Activated gamma-delta T cell treated with Interleukin-2 at 50 U/mL for 16 hours (primary cell): ENCODE data around the gene AAMDC.
"Not testable (repeated sequence)": the region's sequence is repeated elsewhere in the genome, so short reads cannot be mapped to it uniquely, and the experiment has no call there.

Experiments used
- DNase-seq: peaks from one replicate; pipeline ENCODE4 v3.0.0-alpha.2; 2020

The AAMDC gene

GRCh38 chr11:77822126-77822525 lies 1.2 kb downstream of the AAMDC start:
- DNase-seq, result not testable (repeated sequence)

GRCh38 chr11:77823775-77824174 lies 2.8 kb downstream of the AAMDC start:
- DNase-seq, result no peak

GRCh38 chr11:77828926-77829325 lies 8.0 kb downstream of the AAMDC start:
- no peak for DNase-seq

- DNase-seq, result no peak
These were observed 12.4 kb downstream of the AAMDC start for GRCh38 chr11:77833302-77833701.

GRCh38 chr11:77842441-77843121 lies 21.6 kb downstream of the AAMDC start:
- DNase-seq, result no peak

- DNase-seq, result not testable (repeated sequence)
These were observed 22.8 kb downstream of the AAMDC start for GRCh38 chr11:77843700-77844099.

GRCh38 chr11:77851503-77851902 lies 30.6 kb downstream of the AAMDC start:
- DNase-seq, result no peak

GRCh38 chr11:77854838-77855237 lies 33.9 kb downstream of the AAMDC start:
- DNase-seq, result no peak

- not testable (repeated sequence) for DNase-seq
These were observed 37.0 kb downstream of the AAMDC start for GRCh38 chr11:77857906-77858457.

GRCh38 chr11:77861444-77861843 lies 40.5 kb downstream of the AAMDC start:
- not testable (repeated sequence) for DNase-seq

- DNase-seq, result no peak
These were observed 44.9 kb downstream of the AAMDC start for GRCh38 chr11:77865805-77866204.

- no peak for DNase-seq
These were observed 45.4 kb downstream of the AAMDC start for GRCh38 chr11:77866336-77866735.

GRCh38 chr11:77868744-77869143 lies 47.8 kb downstream of the AAMDC start:
- no peak for DNase-seq

GRCh38 chr11:77871855-77872254 lies 50.9 kb downstream of the AAMDC start:
- DNase-seq, result no peak

GRCh38 chr11:77873345-77873744 lies 52.4 kb downstream of the AAMDC start:
- DNase-seq, result no peak

GRCh38 chr11:77874206-77874605 lies 53.3 kb downstream of the AAMDC start:
- DNase-seq, result no peak

- no peak for DNase-seq
These were observed 55.1 kb downstream of the AAMDC start for GRCh38 chr11:77876045-77876444.

GRCh38 chr11:77878247-77878646 lies 57.3 kb downstream of the AAMDC start:
- not testable (repeated sequence) for DNase-seq

- no peak for DNase-seq
These were observed 58.3 kb downstream of the AAMDC start for GRCh38 chr11:77879218-77879617.

- no peak for DNase-seq
These were observed 61.5 kb downstream of the AAMDC start for GRCh38 chr11:77882396-77882795.

GRCh38 chr11:77883775-77884174 lies 62.8 kb downstream of the AAMDC start:
- no peak for DNase-seq

- no peak for DNase-seq
These were observed 63.4 kb downstream of the AAMDC start for GRCh38 chr11:77884186-77884828.

- no peak for DNase-seq
These were observed 63.9 kb downstream of the AAMDC start for GRCh38 chr11:77884829-77885190.

- no peak for DNase-seq
These were observed 65.5 kb downstream of the AAMDC start for GRCh38 chr11:77886401-77886800.

- not testable (repeated sequence) for DNase-seq
These were observed 68.1 kb downstream of the AAMDC start for GRCh38 chr11:77889045-77889444.
